SK-N-SH (cell line): ENCODE results near the gene BCL2A1. TPM values are rescaled to one million over a fixed set of nuclear protein-coding genes. Genes with fewer than 3 reads are reported as not detected.

ENCODE experiments used
- CTCF ChIA-PET: fragments of 300-600, 350-600 bp; formaldehyde crosslinking; extraction: SDS; loops from one replicate; lab custom pipeline; 2021; lab: Yijun Ruan, JAX
- POLR2A ChIA-PET: fragments of 350-600 bp; sonication (Branson Sonifier 250); formaldehyde crosslinking; extraction: SDS; loops from one replicate; lab custom pipeline; 2020; ENCODE audit warnings: antibody characterized with exemption, inconsistent platforms; lab: Yijun Ruan, JAX
- DNase-seq: peaks from one replicate; pipeline ENCODE4 v3.0.0; 2012
- H2AFZ ChIP-seq: fragments of 200-600 bp; sonication (generic); 2 replicates; pipeline ENCODE4 v1.8.1; 2016; ENCODE audit warnings: antibody characterized with exemption, mild to moderate bottlenecking, low read depth
- H3F3A ChIP-seq: fragments of 200-600 bp; sonication (generic); replicated peaks from 2 replicates; pipeline ENCODE3; 2016; ENCODE audit warnings: antibody characterized with exemption, mild to moderate bottlenecking; ENCODE audit not compliant: insufficient read depth
- H3K27ac ChIP-seq, 2 experiments: fragments of 200-500 bp in 1 of 2; fragments of 200-600 bp in 1 of 2; sonication (Bioruptor generic) in 1 of 2; sonication (generic), shearing (Covaris generic) in 1 of 2; 2 replicates each; pipeline versions ENCODE4 v1.5.1 to v1.6.1; 2014 to 2016; ENCODE audit warnings: low read depth in 2 of 2, inconsistent platforms in 1 of 2, low read length in 1 of 2, mild to moderate bottlenecking in 1 of 2, mixed read lengths in 1 of 2
- H3K27me3 ChIP-seq: fragments of 200-600 bp; sonication (generic), shearing (Covaris generic); 2 replicates; pipeline ENCODE4 v1.6.1; 2016; ENCODE audit warnings: mixed run types; ENCODE audit not compliant: insufficient read depth
- H3K36me3 ChIP-seq, 2 experiments: fragments of 200-500 bp in 1 of 2; fragments of 200-600 bp in 1 of 2; sonication (Bioruptor generic) in 1 of 2; sonication (generic) in 1 of 2; replicated peaks in 1 of 2; 2 replicates each; pipeline versions ENCODE3 to v1.5.1; 2014 to 2016; ENCODE audit warnings: low read length in 1 of 2, mild to moderate bottlenecking in 1 of 2; ENCODE audit not compliant: insufficient read depth in 2 of 2, control insufficient read depth in 1 of 2
- H3K4me1 ChIP-seq, 2 experiments: fragments of 200-500 bp in 1 of 2; fragments of 200-600 bp in 1 of 2; sonication (Bioruptor generic) in 1 of 2; sonication (generic), shearing (Covaris generic) in 1 of 2; 2 replicates each; pipeline versions ENCODE4 v1.5.1 to v1.6.1; 2014 to 2016; ENCODE audit warnings: low read depth in 1 of 2, low read length in 1 of 2, mixed run types in 1 of 2; ENCODE audit not compliant: insufficient read depth in 2 of 2, control insufficient read depth in 1 of 2
- H3K4me2 ChIP-seq: fragments of 200-600 bp; sonication (generic), shearing (Covaris generic); 2 replicates; pipeline ENCODE4 v1.6.1; 2017; ENCODE audit warnings: mixed run types
- H3K4me3 ChIP-seq, 2 experiments: fragments of 200-500 bp in 1 of 2; fragments of 200-600 bp in 1 of 2; sonication (Bioruptor generic) in 1 of 2; sonication (generic), shearing (Covaris generic) in 1 of 2; 2 replicates each; pipeline versions ENCODE4 v1.5.1 to v1.8.1; 2014 to 2016; ENCODE audit warnings: low read depth in 2 of 2, inconsistent platforms in 1 of 2, low read length in 1 of 2, mild to moderate bottlenecking in 1 of 2, mixed read lengths in 1 of 2, moderate library complexity in 1 of 2
- H3K79me2 ChIP-seq: fragments of 200-600 bp; sonication (generic); 2 replicates; pipeline ENCODE4 v1.8.1; 2017; ENCODE audit warnings: mild to moderate bottlenecking; ENCODE audit not compliant: insufficient read depth
- H3K9ac ChIP-seq: fragments of 200-600 bp; sonication (generic); 2 replicates; pipeline ENCODE4 v1.6.1; 2017; ENCODE audit warnings: mixed run types
- H3K9me2 ChIP-seq: fragments of 200-600 bp; sonication (generic); 2 replicates; pipeline ENCODE4 v1.6.1; 2017; ENCODE audit warnings: mixed run types
- H3K9me3 ChIP-seq: fragments of 200-600 bp; sonication (generic); 2 replicates; pipeline ENCODE4 v1.6.1; 2017; ENCODE audit warnings: mixed run types, mild to moderate bottlenecking, moderate library complexity
- H4K20me1 ChIP-seq: fragments of 200-600 bp; sonication (generic); 2 replicates; pipeline ENCODE4 v1.6.1; 2017; ENCODE audit warnings: mild to moderate bottlenecking, mixed run types; ENCODE audit not compliant: insufficient read depth
- CHD2 ChIP-seq: fragments of 150-350 bp; IDR thresholded peaks from 2 replicates; pipeline ENCODE4 v1.6.1; 2018; ENCODE audit warnings: low read length; ENCODE audit not compliant: partially characterized antibody
- ELF1 ChIP-seq: IDR thresholded peaks from 2 replicates; pipeline ENCODE4 v1.4.0; 2012
- EP300 ChIP-seq, 2 experiments: IDR thresholded peaks; 2 replicates each; pipeline versions ENCODE4 v1.4.0 to v1.6.1; 2012; ENCODE audit warnings: borderline replicate concordance in 1 of 2, low read depth in 1 of 2, low read length in 1 of 2
- EZH2phosphoT487 ChIP-seq: fragments of 200-600 bp; sonication (generic); IDR thresholded peaks from 2 replicates; pipeline ENCODE4 v1.6.1; 2017; ENCODE audit warnings: low read depth, mixed run types, mild to moderate bottlenecking, antibody characterized with exemption, moderate library complexity, borderline replicate concordance
- FOSL2 ChIP-seq: IDR thresholded peaks from 2 replicates; pipeline ENCODE4 v1.4.0; 2012; ENCODE audit warnings: low read depth, mild to moderate bottlenecking, moderate library complexity, borderline replicate concordance
- FOXM1 ChIP-seq: IDR thresholded peaks from 2 replicates; pipeline ENCODE4 v1.4.0; 2012; ENCODE audit warnings: low read depth, mild to moderate bottlenecking
- GABPA ChIP-seq: IDR thresholded peaks from 2 replicates; pipeline ENCODE4 v1.4.0; 2012; ENCODE audit warnings: low read depth, mild to moderate bottlenecking
- MXI1 ChIP-seq: IDR thresholded peaks from 2 replicates; pipeline ENCODE4 v1.6.1; 2012; ENCODE audit warnings: mild to moderate bottlenecking, low read depth, low read length, improper control_type of control experiment
- NRF1 ChIP-seq: IDR thresholded peaks from 2 replicates; pipeline ENCODE4 v1.6.1; 2012; ENCODE audit warnings: low read depth, mild to moderate bottlenecking, low read length
- POLR2AphosphoS5 ChIP-seq: IDR thresholded peaks from 2 replicates; pipeline ENCODE4 v1.6.1; 2012; ENCODE audit warnings: low read depth, low read length
- RCOR1 ChIP-seq: fragments of 150-350 bp; IDR thresholded peaks from 2 replicates; pipeline ENCODE4 v1.6.1; 2017; ENCODE audit warnings: antibody characterized with exemption, low read length
- RXRA ChIP-seq: IDR thresholded peaks from 2 replicates; pipeline ENCODE4 v1.4.0; 2012; ENCODE audit warnings: low read depth, mild to moderate bottlenecking, borderline replicate concordance
- SIN3A ChIP-seq: IDR thresholded peaks from 2 replicates; pipeline ENCODE4 v1.6.1; 2012; ENCODE audit warnings: low read depth, mild to moderate bottlenecking, low read length, moderate library complexity, borderline replicate concordance
- TAF1 ChIP-seq: IDR thresholded peaks from 2 replicates; pipeline ENCODE4 v1.6.1; 2012; ENCODE audit warnings: low read depth, mild to moderate bottlenecking, low read length, moderate library complexity, borderline replicate concordance
- WGBS: methylation state at CpG from one replicate; pipeline ENCODE4 v1.1.6; 2017; ENCODE audit warnings: low lambda C conversion rate; 5-methylcytosine and 5-hydroxymethylcytosine counted together
- polyA plus RNA-seq, 3 experiments: library from polyadenylated mRNA; depleted of rRNA; stranded (reverse); fragments of >200 nt; gene quantifications; 2 replicates each; pipeline ENCODE4 v1.2.3, GENCODE V29; 2012
- TF ChIP-seq, protein P1 (sequence below): fragments of 200-600 bp; sonication (generic); IDR thresholded peaks from 2 replicates; pipeline ENCODE4 v1.6.1; 2017; ENCODE audit warnings: antibody characterized with exemption, mild to moderate bottlenecking, moderate library complexity
- TF ChIP-seq, protein P2 (sequence below): fragments of 150-350 bp; IDR thresholded peaks from 2 replicates; pipeline ENCODE4 v1.6.1; 2016; ENCODE audit warnings: mild to moderate bottlenecking, low read depth, low read length
- TF ChIP-seq, protein P3 (sequence below): IDR thresholded peaks from 2 replicates; pipeline ENCODE4; 2012
- TF ChIP-seq, protein P4 (sequence below): IDR thresholded peaks from 2 replicates; pipeline ENCODE4 v1.4.0; 2012; ENCODE audit warnings: low read depth, borderline replicate concordance
- TF ChIP-seq, protein P5 (sequence below): IDR thresholded peaks from 2 replicates; pipeline ENCODE4 v1.4.0; 2012; ENCODE audit warnings: low read depth

BCL2A1 gene
- polyA plus RNA-seq, 1 of the 3 experiments (the other 2 are of a cell fraction), result 0.08 TPM

DNA sequence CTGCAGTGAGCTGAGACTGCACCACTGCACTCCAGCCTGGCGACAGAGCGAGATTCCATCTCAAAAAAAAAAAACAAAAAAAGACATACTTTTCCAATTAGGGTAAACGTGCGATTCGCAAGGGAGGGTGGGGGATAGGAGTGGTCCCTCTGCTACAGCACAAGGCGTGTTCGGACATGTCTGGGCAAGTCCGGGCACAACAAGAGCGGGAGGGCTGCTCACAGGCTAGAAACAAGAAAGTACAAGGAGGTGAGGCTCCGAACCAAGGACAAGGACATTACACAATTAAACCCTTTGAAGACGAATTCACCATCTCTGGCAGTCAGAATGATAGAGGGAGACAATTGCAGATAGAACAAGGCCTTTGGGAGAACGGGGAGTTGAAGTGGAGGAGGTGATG lies 32.2 kb upstream of the BCL2A1 start:
- Histone ChIP-seq H3K9me3 (no peaks in the 10 kb centered on the region), H3F3A (no peaks in the 10 kb centered on the region), H3K79me2 (no peaks in the 10 kb centered on the region), H3K9ac (no peak overlapping the region), H3K27me3 (no peaks in the 10 kb centered on the region), H3K27ac (no peak overlapping the region), H3K4me1 (no peaks in the 10 kb centered on the region), H3K36me3 (no peaks in the 10 kb centered on the region), H4K20me1 (no peaks in the 10 kb centered on the region), H3K9me2 (no peaks in the 10 kb centered on the region), H3K4me2 (no peak overlapping the region), H3K4me3 (no peak overlapping the region), H2AFZ (peak overlapping the region; percentile 16; the same call in 1 of the 2 replicates)
- DNase-seq, result no peak
- WGBS, result 91% methylated on average over 12 of the region's 12 CpGs
- TF ChIP-seq FOSL2 (no peak), EP300 (IDR thresholded peaks at IDR 0.05; ENCODE audit: borderline replicate concordance in 1 of 2, low read depth in 1 of 2, low read length in 1 of 2) (no peak), CHD2 (no peak), SIN3A (no peak), TAF1 (no peak), NRF1 (no peak)
- POLR2A ChIA-PET, result no interaction called here
- CTCF ChIA-PET, result interaction anchor here (1.4 kb wide), 1 partner anchor 9 kb away, joined by 4 read pairs; no protein-coding TSS in a partner anchor

DNA sequence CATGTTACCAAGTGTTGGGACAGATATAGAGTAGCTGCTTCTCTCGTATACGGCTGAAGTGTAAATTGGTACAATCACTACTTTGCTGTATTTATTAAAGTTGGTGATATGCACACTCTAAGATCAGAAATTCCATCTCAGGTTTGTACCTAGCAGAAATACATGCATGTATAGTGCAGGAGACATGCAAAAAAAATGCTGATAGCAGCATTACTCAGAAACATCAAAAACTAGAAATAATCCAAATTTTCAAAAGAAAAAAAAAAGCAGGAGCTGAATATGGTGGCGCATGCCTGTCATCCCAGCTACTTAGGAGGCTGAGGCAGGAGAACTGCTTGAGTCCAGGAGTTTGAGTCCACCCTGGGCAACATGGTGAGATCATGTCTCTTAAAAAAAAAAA lies 31.3 kb upstream of the BCL2A1 start:
- CTCF ChIA-PET, result interaction anchor here (0.7 to 1.4 kb wide), 3 partner anchors 8 to 663 kb away, joined by 3 to 5 read pairs (median 4); no protein-coding TSS in a partner anchor
- TF ChIP-seq FOXM1, result no peak
- TF ChIP-seq RXRA, result no peak
- TF ChIP-seq POLR2AphosphoS5, result no peak
- TF ChIP-seq GABPA, result no peak
- TF ChIP-seq RCOR1, result no peak
- no peak for TF ChIP-seq FOSL2
- TF ChIP-seq EP300 (IDR thresholded peaks at IDR 0.05; ENCODE audit: borderline replicate concordance in 1 of 2, low read depth in 1 of 2, low read length in 1 of 2), result no peak
- TF ChIP-seq ELF1, result no peak
- TF ChIP-seq, protein P1, sequence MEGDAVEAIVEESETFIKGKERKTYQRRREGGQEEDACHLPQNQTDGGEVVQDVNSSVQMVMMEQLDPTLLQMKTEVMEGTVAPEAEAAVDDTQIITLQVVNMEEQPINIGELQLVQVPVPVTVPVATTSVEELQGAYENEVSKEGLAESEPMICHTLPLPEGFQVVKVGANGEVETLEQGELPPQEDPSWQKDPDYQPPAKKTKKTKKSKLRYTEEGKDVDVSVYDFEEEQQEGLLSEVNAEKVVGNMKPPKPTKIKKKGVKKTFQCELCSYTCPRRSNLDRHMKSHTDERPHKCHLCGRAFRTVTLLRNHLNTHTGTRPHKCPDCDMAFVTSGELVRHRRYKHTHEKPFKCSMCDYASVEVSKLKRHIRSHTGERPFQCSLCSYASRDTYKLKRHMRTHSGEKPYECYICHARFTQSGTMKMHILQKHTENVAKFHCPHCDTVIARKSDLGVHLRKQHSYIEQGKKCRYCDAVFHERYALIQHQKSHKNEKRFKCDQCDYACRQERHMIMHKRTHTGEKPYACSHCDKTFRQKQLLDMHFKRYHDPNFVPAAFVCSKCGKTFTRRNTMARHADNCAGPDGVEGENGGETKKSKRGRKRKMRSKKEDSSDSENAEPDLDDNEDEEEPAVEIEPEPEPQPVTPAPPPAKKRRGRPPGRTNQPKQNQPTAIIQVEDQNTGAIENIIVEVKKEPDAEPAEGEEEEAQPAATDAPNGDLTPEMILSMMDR, result no peak
- TF ChIP-seq EZH2phosphoT487, result no peak
- TF ChIP-seq MXI1, result no peak
- TF ChIP-seq, protein P2, sequence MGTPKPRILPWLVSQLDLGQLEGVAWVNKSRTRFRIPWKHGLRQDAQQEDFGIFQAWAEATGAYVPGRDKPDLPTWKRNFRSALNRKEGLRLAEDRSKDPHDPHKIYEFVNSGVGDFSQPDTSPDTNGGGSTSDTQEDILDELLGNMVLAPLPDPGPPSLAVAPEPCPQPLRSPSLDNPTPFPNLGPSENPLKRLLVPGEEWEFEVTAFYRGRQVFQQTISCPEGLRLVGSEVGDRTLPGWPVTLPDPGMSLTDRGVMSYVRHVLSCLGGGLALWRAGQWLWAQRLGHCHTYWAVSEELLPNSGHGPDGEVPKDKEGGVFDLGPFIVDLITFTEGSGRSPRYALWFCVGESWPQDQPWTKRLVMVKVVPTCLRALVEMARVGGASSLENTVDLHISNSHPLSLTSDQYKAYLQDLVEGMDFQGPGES, result no peak
- TF ChIP-seq, protein P3, sequence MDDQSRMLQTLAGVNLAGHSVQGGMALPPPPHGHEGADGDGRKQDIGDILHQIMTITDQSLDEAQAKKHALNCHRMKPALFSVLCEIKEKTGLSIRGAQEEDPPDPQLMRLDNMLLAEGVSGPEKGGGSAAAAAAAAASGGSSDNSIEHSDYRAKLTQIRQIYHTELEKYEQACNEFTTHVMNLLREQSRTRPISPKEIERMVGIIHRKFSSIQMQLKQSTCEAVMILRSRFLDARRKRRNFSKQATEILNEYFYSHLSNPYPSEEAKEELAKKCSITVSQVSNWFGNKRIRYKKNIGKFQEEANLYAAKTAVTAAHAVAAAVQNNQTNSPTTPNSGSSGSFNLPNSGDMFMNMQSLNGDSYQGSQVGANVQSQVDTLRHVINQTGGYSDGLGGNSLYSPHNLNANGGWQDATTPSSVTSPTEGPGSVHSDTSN, result no peak
- no peak for TF ChIP-seq NRF1
- TF ChIP-seq, protein P4, sequence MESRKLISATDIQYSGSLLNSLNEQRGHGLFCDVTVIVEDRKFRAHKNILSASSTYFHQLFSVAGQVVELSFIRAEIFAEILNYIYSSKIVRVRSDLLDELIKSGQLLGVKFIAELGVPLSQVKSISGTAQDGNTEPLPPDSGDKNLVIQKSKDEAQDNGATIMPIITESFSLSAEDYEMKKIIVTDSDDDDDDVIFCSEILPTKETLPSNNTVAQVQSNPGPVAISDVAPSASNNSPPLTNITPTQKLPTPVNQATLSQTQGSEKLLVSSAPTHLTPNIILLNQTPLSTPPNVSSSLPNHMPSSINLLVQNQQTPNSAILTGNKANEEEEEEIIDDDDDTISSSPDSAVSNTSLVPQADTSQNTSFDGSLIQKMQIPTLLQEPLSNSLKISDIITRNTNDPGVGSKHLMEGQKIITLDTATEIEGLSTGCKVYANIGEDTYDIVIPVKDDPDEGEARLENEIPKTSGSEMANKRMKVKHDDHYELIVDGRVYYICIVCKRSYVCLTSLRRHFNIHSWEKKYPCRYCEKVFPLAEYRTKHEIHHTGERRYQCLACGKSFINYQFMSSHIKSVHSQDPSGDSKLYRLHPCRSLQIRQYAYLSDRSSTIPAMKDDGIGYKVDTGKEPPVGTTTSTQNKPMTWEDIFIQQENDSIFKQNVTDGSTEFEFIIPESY, result no peak
- TF ChIP-seq, protein P5, sequence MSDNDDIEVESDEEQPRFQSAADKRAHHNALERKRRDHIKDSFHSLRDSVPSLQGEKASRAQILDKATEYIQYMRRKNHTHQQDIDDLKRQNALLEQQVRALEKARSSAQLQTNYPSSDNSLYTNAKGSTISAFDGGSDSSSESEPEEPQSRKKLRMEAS, result no peak
- H3K9me2 ChIP-seq, result no peaks in the 10 kb centered on the region

More for the DNA sequence above, 31.3 kb upstream of the BCL2A1 start:
- 92% methylated on average over 3 of the region's 3 CpGs for WGBS
- no peak overlapping the region for H2AFZ ChIP-seq
- no peak overlapping the region for H3K4me2 ChIP-seq
- DNase-seq, result no peak
- POLR2A ChIA-PET, result no interaction called here
- no peaks in the 10 kb centered on the region for H3F3A ChIP-seq
- H3K27ac ChIP-seq, result no peak overlapping the region
- H3K27me3 ChIP-seq, result no peaks in the 10 kb centered on the region
- H3K79me2 ChIP-seq, result no peaks in the 10 kb centered on the region
- H3K4me3 ChIP-seq, result no peak overlapping the region
- no peaks in the 10 kb centered on the region for H3K4me1 ChIP-seq
- no peaks in the 10 kb centered on the region for H4K20me1 ChIP-seq
- H3K36me3 ChIP-seq, result no peaks in the 10 kb centered on the region
- no peak overlapping the region for H3K9ac ChIP-seq
- no peaks in the 10 kb centered on the region for H3K9me3 ChIP-seq
